Central memory CD8-positive, alpha-beta T cell (primary cell): Measurements from ENCODE around the gene SHKBP1.

Experiments used
- ATAC-seq: fragments of 150-1000 bp; cut with Tn5 transposase; replicated peaks from 2 replicates; pipeline ENCODE4 v1.10.0; 2022; ENCODE audit warnings: mild to moderate bottlenecking, moderate FRiP score, moderate number of reproducible peaks; ENCODE audit not compliant: poor library complexity, severe bottlenecking; ENCODE audit errors: extremely low read depth
- DNase-seq, 2 donors: peaks; one replicate each; pipeline ENCODE4 v3.0.0; 2021; ENCODE audit warnings: low spot score in 2 of 2
- H3K27ac Mint-ChIP-seq: one replicate; pipeline ENCODE4 v1.8.0; 2022; ENCODE audit warnings: low read depth, mild to moderate bottlenecking, moderate library complexity, mixed read lengths
- H3K27me3 Mint-ChIP-seq: one replicate; pipeline ENCODE4 v1.8.0; 2022; ENCODE audit warnings: mixed read lengths
- H3K36me3 Mint-ChIP-seq: one replicate; pipeline ENCODE4 v1.8.0; 2022; ENCODE audit warnings: mild to moderate bottlenecking, moderate library complexity, mixed read lengths; ENCODE audit not compliant: insufficient read depth
- H3K4me1 Mint-ChIP-seq: one replicate; pipeline ENCODE4 v1.8.0; 2022; ENCODE audit warnings: mixed read lengths
- H3K4me3 Mint-ChIP-seq: one replicate; pipeline ENCODE4 v1.8.0; 2022; ENCODE audit warnings: mild to moderate bottlenecking, moderate library complexity, mixed read lengths
- H3K9me3 Mint-ChIP-seq: one replicate; pipeline ENCODE4 v1.8.0; 2022; ENCODE audit warnings: mixed read lengths

The SHKBP1 gene

GRCh38 chr19:40581531-40581930 lies 4.9 kb downstream of the SHKBP1 start:
- ATAC-seq (no peak), DNase-seq (no peak)
- Mint-ChIP-seq H3K9me3 (no peaks in the 10 kb centered on the region), H3K4me3 (no peak overlapping the region), H3K27ac (no peak overlapping the region), H3K27me3 (no peaks in the 10 kb centered on the region), H3K36me3 (peaks cover 50% of the 10 kb centered on the region), H3K4me1 (peaks cover 34% of the 10 kb centered on the region)

GRCh38 chr19:40582467-40582866 lies 5.8 kb downstream of the SHKBP1 start:
- Mint-ChIP-seq H3K9me3 (no peaks in the 10 kb centered on the region), H3K27ac (peak overlapping the region; percentile 45), H3K27me3 (no peaks in the 10 kb centered on the region), H3K36me3 (peaks cover 50% of the 10 kb centered on the region), H3K4me3 (no peak overlapping the region), H3K4me1 (peaks cover 34% of the 10 kb centered on the region)
- ATAC-seq = no peak
- no peak for DNase-seq

- peak overlapping the region; percentile 45 for H3K27ac Mint-ChIP-seq
- no peak for ATAC-seq
- no peak overlapping the region for H3K4me3 Mint-ChIP-seq
- peaks cover 55% of the 10 kb centered on the region for H3K36me3 Mint-ChIP-seq
- no peaks in the 10 kb centered on the region for H3K27me3 Mint-ChIP-seq
- no peak for DNase-seq
- H3K9me3 Mint-ChIP-seq = no peaks in the 10 kb centered on the region
- H3K4me1 Mint-ChIP-seq = peaks cover 27% of the 10 kb centered on the region
These were observed 6.6 kb downstream of the SHKBP1 start for GRCh38 chr19:40583283-40583682.

DNA sequence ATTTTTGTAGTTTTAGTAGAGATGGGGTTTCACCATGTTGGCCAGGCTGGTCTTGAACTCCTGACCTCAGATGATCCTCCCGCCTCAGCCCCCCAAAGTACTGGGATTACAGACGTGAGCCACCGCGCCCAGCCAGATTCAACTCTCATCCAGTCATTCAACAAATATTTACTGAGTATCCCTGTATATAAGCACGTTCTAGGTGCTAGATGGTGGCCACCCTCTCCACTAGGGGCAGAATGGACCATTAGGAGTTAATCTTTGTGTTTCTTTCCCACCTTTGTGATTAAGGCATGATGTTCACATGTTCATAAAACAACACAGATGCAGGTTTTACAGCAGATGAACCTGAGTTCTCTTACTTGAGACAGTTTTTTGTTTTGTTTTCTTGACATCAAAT lies 7.3 kb downstream of the SHKBP1 start:
- Mint-ChIP-seq H3K4me3 (no peak overlapping the region), H3K27me3 (no peaks in the 10 kb centered on the region), H3K9me3 (no peaks in the 10 kb centered on the region), H3K4me1 (peaks cover 21% of the 10 kb centered on the region), H3K27ac (no peak overlapping the region), H3K36me3 (peaks cover 56% of the 10 kb centered on the region)
- no peak for ATAC-seq
- DNase-seq = no peak

- Mint-ChIP-seq H3K27ac (no peak overlapping the region), H3K4me3 (no peak overlapping the region), H3K4me1 (peaks cover 27% of the 10 kb centered on the region), H3K9me3 (no peaks in the 10 kb centered on the region), H3K27me3 (no peaks in the 10 kb centered on the region), H3K36me3 (peaks cover 51% of the 10 kb centered on the region)
- DNase-seq = no peak
- no peak for ATAC-seq
These were observed 8.7 kb downstream of the SHKBP1 start for GRCh38 chr19:40585241-40585981.

GRCh38 chr19:40585982-40586422 lies 9.3 kb downstream of the SHKBP1 start:
- no peaks in the 10 kb centered on the region for H3K27me3 Mint-ChIP-seq
- H3K9me3 Mint-ChIP-seq = no peaks in the 10 kb centered on the region
- ATAC-seq = no peak
- H3K4me3 Mint-ChIP-seq = no peak overlapping the region
- H3K27ac Mint-ChIP-seq = no peak overlapping the region
- peaks cover 27% of the 10 kb centered on the region for H3K4me1 Mint-ChIP-seq
- H3K36me3 Mint-ChIP-seq = peaks cover 45% of the 10 kb centered on the region
- DNase-seq = no peak

GRCh38 chr19:40586611-40587010 lies 9.9 kb downstream of the SHKBP1 start:
- DNase-seq (no peak), ATAC-seq (no peak)
- Mint-ChIP-seq H3K4me3 (no peak overlapping the region), H3K9me3 (no peaks in the 10 kb centered on the region), H3K36me3 (peaks cover 43% of the 10 kb centered on the region), H3K27ac (no peak overlapping the region), H3K4me1 (peaks cover 27% of the 10 kb centered on the region), H3K27me3 (no peaks in the 10 kb centered on the region)

DNA sequence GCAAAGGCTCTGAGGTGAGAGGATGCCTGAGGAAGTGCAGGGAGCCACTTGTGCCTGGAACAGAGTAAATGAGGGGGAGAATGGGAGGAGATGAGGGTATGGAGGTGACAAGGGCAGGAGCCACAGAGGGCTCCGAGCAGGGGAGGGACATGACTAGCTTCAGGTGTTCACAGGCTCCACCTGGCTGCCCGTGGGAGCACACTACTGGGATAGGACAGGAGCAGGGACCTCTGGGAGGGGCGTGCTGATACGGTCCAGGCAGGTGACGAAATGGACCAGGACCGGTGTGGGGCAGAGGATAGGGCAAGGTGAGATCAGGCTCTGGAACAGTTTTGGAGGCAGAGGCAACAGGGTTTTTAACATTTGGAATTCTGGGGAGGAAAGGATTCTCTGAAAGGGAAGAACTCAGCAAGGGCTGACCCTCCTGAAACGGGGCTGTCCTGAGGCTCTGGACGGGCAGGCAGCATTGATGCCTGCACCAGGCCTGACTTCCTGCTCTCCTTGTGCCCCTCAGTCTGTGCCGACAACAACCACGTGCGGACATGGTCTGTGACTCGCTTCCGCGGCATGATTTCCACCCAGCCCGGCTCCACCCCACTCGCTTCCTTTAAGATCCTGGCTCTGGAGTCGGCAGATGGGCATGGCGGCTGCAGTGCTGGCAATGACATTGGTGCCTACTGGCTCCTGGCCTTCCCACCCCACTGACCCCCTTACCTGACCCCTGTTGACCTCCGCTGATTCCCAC lies 11.6 kb downstream of the SHKBP1 start:
- Mint-ChIP-seq H3K27me3 (no peaks in the 10 kb centered on the region), H3K9me3 (no peaks in the 10 kb centered on the region), H3K4me3 (no peak overlapping the region), H3K36me3 (peaks cover 35% of the 10 kb centered on the region), H3K4me1 (peaks cover 21% of the 10 kb centered on the region), H3K27ac (no peak overlapping the region)
- ATAC-seq (no peak), DNase-seq (no peak)

DNA sequence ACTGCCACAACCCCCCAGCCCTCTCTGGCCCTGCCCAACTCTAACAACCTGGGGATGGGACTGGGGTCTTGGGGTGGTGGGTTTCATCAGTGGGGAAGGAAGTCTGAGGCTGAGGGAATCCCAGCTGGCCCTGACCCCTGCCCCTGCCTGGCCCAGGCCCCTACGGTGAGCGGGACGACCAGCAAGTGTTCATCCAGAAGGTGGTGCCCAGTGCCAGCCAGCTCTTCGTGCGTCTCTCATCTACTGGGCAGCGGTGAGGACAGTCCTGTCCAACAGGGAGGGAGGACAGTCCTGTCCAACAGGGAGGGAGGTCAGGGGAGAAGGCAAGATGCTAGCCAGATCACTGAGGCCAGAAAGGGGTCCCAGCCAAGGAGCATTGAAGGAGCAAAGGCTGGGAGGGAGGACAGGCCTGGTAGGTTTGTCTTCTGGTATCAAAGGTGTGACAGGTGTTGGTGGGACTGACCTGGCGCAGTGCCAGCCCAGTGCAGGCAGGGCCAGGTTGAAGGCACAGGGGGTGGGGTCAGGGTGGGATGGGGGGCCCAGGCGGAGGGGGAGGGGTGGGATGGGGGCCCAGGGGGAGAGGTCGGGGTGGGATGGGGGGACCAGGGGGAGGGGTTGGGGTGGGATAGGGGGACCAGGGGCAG lies 12.4 kb downstream of the SHKBP1 start:
- Mint-ChIP-seq H3K27ac (peak overlapping the region; percentile 79), H3K4me1 (peaks cover 19% of the 10 kb centered on the region), H3K4me3 (no peak overlapping the region), H3K9me3 (no peaks in the 10 kb centered on the region), H3K36me3 (peaks cover 28% of the 10 kb centered on the region), H3K27me3 (no peaks in the 10 kb centered on the region)
- ATAC-seq (no peak), DNase-seq (no peak)

DNA sequence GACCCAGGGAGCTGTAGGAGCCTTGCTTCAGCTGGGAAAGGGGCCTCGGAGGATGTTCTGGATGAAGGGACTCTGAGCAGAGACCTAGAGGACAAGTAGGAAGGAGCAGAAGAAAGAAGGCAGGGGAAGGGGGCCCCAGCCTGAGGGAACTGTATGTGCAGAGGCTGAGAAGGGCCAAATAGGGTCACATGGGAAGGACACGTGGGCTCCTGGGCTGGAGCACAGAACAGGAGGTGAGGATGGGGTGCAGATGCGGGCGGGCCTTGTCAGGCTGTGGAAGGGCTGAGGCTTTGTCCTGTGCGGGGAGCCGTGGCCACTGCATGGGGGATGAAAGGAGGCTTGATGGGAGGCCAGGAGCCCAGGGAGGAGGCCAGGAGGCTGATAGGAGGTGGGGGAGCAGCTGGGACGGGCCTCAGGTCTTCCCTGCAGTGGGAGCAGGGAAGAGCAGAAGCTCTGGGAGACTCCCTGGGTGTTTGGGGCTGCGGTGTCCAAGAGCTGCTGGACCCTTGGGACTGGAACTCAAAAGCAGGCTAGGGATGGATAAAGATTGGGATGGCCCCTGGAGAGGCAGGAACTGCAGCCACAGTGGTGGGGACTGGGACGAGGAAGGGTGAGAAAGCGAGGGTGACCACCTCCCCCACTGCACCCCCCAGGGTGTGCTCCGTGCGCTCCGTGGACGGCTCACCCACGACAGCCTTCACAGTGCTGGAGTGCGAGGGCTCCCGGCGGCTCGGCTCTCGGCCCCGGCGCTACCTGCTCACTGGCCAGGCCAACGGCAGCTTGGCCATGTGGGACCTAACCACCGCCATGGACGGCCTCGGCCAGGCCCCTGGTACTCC lies 13.1 kb downstream of the SHKBP1 start:
- H3K4me3 Mint-ChIP-seq = no peak overlapping the region
- no peaks in the 10 kb centered on the region for H3K9me3 Mint-ChIP-seq
- H3K36me3 Mint-ChIP-seq = peaks cover 25% of the 10 kb centered on the region
- ATAC-seq (no peak), DNase-seq (no peak)
- H3K27me3 Mint-ChIP-seq = no peaks in the 10 kb centered on the region
- H3K27ac Mint-ChIP-seq = peak overlapping the region; percentile 79
- H3K4me1 Mint-ChIP-seq = peaks cover 26% of the 10 kb centered on the region

DNA sequence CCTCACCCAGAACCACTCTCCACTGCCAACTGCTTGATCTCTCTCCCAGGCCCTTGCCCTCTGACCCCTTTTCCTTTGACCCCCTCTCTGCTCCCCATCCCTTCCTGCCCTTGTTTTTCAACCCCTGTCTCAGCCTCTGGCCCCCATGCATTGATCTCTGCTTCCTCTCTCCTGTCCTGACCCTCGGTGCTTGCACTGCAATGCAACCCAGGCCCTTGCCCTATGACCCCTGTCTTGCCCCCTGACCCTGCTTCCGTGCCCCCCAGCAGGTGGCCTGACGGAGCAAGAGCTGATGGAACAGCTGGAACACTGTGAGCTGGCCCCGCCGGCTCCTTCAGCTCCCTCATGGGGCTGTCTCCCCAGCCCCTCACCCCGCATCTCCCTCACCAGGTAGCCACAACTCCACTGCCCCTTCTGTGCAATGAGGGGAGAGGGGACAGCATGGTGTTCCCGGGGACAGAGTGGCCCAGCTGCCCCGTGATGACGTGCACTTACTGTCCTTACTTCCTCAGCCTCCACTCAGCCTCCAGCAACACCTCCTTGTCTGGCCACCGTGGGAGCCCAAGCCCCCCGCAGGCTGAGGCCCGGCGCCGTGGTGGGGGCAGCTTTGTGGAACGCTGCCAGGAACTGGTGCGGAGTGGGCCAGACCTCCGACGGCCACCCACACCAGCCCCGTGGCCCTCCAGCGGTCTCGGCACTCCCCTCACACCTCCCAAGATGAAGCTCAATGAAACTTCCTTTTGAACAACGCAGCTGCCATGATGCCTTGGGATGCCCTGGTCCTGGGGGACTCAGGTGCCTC lies 14.0 kb downstream of the SHKBP1 start:
- H3K4me1 Mint-ChIP-seq = peaks cover 26% of the 10 kb centered on the region
- H3K4me3 Mint-ChIP-seq = no peak overlapping the region
- DNase-seq = no peak
- H3K9me3 Mint-ChIP-seq = no peaks in the 10 kb centered on the region
- no peak overlapping the region for H3K27ac Mint-ChIP-seq
- peaks cover 21% of the 10 kb centered on the region for H3K36me3 Mint-ChIP-seq
- no peak for ATAC-seq
- H3K27me3 Mint-ChIP-seq = no peaks in the 10 kb centered on the region
